Brain microvascular endothelial cell (primary cell): ENCODE data around the gene SIX5.

Experiments
- DNase-seq: peaks from one replicate; pipeline ENCODE4 v3.0.0-alpha.2; 2020
- H3K27ac ChIP-seq: fragments of 250-450 bp; sonication (Bioruptor Pico); 2 replicates; pipeline ENCODE4 v1.5.1; 2020; ENCODE audit warnings: mild to moderate bottlenecking, moderate library complexity
- H3K27me3 ChIP-seq: fragments of 250-450 bp; sonication (Bioruptor Pico); replicated peaks from 2 replicates; pipeline ENCODE4 v1.5.1; 2020; ENCODE audit warnings: mild to moderate bottlenecking
- H3K36me3 ChIP-seq: fragments of 250-450 bp; sonication (Bioruptor Pico); replicated peaks from 2 replicates; pipeline ENCODE4 v1.5.1; 2020; ENCODE audit warnings: mild to moderate bottlenecking
- H3K4me3 ChIP-seq: 2 replicates; pipeline ENCODE4 v1.5.1; 2011; ENCODE audit warnings: low read depth, mild to moderate bottlenecking, control low read depth, low read length, moderate library complexity
- CTCF ChIP-seq: IDR thresholded peaks from 2 replicates; pipeline ENCODE4 v1.5.1; 2011; ENCODE audit warnings: low read depth, mild to moderate bottlenecking, moderate library complexity, low read length, control low read depth, inconsistent platforms; ENCODE audit errors: missing control alignments
- in situ Hi-C: cut with HindIII; loops from 2 replicates; pipeline ENCODE4 v1.10.0; 2017; ENCODE audit warnings: low sequenced_read_pairs, low pct_ligation_motif_present

The SIX5 gene

GRCh38 chr19:45772912-45773311 lies 3.9 kb upstream of the SIX5 start:
- TF ChIP-seq CTCF = no peak
- H3K4me3 ChIP-seq = no peak overlapping the region
- H3K27me3 ChIP-seq = no peaks in the 10 kb centered on the region
- in situ Hi-C loops = no loop called here
- H3K36me3 ChIP-seq = peaks cover 19% of the 10 kb centered on the region
- H3K27ac ChIP-seq = no peak overlapping the region
- DNase-seq = no peak

GRCh38 chr19:45772130-45772840 lies 3.2 kb upstream of the SIX5 start:
- no peak for TF ChIP-seq CTCF
- Histone ChIP-seq H3K4me3 (no peak overlapping the region), H3K27ac (no peak overlapping the region), H3K36me3 (peaks cover 12% of the 10 kb centered on the region), H3K27me3 (no peaks in the 10 kb centered on the region)
- no peak for DNase-seq
- in situ Hi-C loops = no loop called here

GRCh38 chr19:45771311-45771933 lies 2.4 kb upstream of the SIX5 start:
- Histone ChIP-seq H3K27me3 (no peaks in the 10 kb centered on the region), H3K36me3 (peaks cover 4% of the 10 kb centered on the region), H3K4me3 (no peak overlapping the region), H3K27ac (no peak overlapping the region)
- no peak for TF ChIP-seq CTCF
- DNase-seq = no peak
- in situ Hi-C loops = no loop called here

GRCh38 chr19:45770192-45771101 lies 1.4 kb upstream of the SIX5 start:
- peak; percentile 77 for TF ChIP-seq CTCF

GRCh38 chr19:45769821-45770191 lies 754 bp upstream of the SIX5 start:
- H3K27me3 ChIP-seq = no peaks in the 10 kb centered on the region
- peak overlapping the region; percentile 73 for H3K27ac ChIP-seq
- H3K4me3 ChIP-seq = peak overlapping the region; percentile 62
- peak; percentile 39 for DNase-seq
- H3K36me3 ChIP-seq = peaks cover 3% of the 10 kb centered on the region
- no peak for TF ChIP-seq CTCF
- in situ Hi-C loops = no loop called here

More at GRCh38 chr19:45770192-45771101, 1.4 kb upstream of the SIX5 start:
- peaks cover 3% of the 10 kb centered on the region for H3K36me3 ChIP-seq
- DNase-seq = peak; percentile 98
- peak overlapping the region; percentile 62 for H3K4me3 ChIP-seq
- in situ Hi-C loops = no loop called here
- no peaks in the 10 kb centered on the region for H3K27me3 ChIP-seq
- H3K27ac ChIP-seq = peak overlapping the region; percentile 73
